A549 (cell line): ENCODE measurements around the gene KAT6B. TPM values are rescaled to one million over a fixed set of nuclear protein-coding genes. Genes with fewer than 3 reads are reported as not detected.

ENCODE experiments used
- ATAC-seq, 2 experiments: fragments of 200-7000 bp in 1 of 2; fragments of >200 bp in 1 of 2; cut with Nextera tagmentation in 1 of 2; cut with Tn5 transposase in 1 of 2; 3 replicates each; pipeline versions ENCODE4 v1.8.0 to v1.9.1; 2018 to 2020; ENCODE audit warnings: mild to moderate bottlenecking in 1 of 2, moderate library complexity in 1 of 2
- CTCF ChIA-PET: fragments of 300-600 bp; sonication (Branson Sonifier 250); formaldehyde crosslinking; extraction: SDS; loops from one replicate; lab custom pipeline; 2021; ENCODE audit warnings: antibody characterized with exemption, inconsistent platforms; lab: Yijun Ruan, JAX
- POLR2A ChIA-PET: fragments of 350-600 bp; formaldehyde crosslinking; extraction: SDS; loops from one replicate; lab custom pipeline; 2021; ENCODE audit warnings: antibody characterized with exemption, inconsistent platforms; lab: Yijun Ruan, JAX
- DNase-seq, 2 experiments: peaks; one replicate each; pipeline versions ENCODE4 v3.0.0 to v3.0.0-alpha.2; 2011 to 2016; ENCODE audit warnings: low read depth in 1 of 2, low spot score in 1 of 2
- FAIRE-seq: peaks from 2 replicates; lab custom pipeline; 2011; peaks lifted over from hg19 to GRCh38; lab: Jason Lieb, UNC
- H3K27ac ChIP-seq, 2 experiments: fragments of >200 bp; sonication (Bioruptor Twin); formaldehyde crosslinking; 3 replicates each; pipeline ENCODE4 v1.5.1; 2016 to 2017
- H3K4me1 ChIP-seq: fragments of >200 bp; sonication (Bioruptor Twin); formaldehyde crosslinking; 3 replicates; pipeline ENCODE4 v1.6.1; 2016
- H3K4me2 ChIP-seq: fragments of >200 bp; sonication (Bioruptor Twin); formaldehyde crosslinking; 3 replicates; pipeline ENCODE4 v1.6.1; 2016
- H3K4me3 ChIP-seq: fragments of >200 bp; sonication (Bioruptor Twin); formaldehyde crosslinking; 3 replicates; pipeline ENCODE4 v1.5.1; 2016
- H3K9me3 ChIP-seq: fragments of >200 bp; sonication (Bioruptor Twin); formaldehyde crosslinking; 3 replicates; pipeline ENCODE4 v1.6.1; 2016
- CBX8 ChIP-seq: fragments of 200-600 bp; sonication (generic); IDR thresholded peaks from 2 replicates; pipeline ENCODE4 v1.6.1; 2016
- CEBPB ChIP-seq, 2 experiments: fragments of >200 bp in 1 of 2; sonication (Bioruptor Twin) in 1 of 2; formaldehyde crosslinking in 1 of 2; IDR thresholded peaks; 2 replicates each; pipeline ENCODE4 v1.6.1; 2012 to 2016
- CHD2 ChIP-seq: fragments of 150-350 bp; IDR thresholded peaks from 2 replicates; pipeline ENCODE4 v1.6.1; 2014; ENCODE audit warnings: low read length; ENCODE audit not compliant: partially characterized antibody
- ESRRA ChIP-seq: fragments of 150-350 bp; IDR thresholded peaks from 2 replicates; pipeline ENCODE4 v1.6.1; 2014; ENCODE audit warnings: mild to moderate bottlenecking, low read length, borderline replicate concordance
- FOSB ChIP-seq: fragments of 250-450 bp; sonication (Bioruptor Pico); IDR thresholded peaks from 2 replicates; pipeline ENCODE4 v1.5.0; 2020; ENCODE audit warnings: mild to moderate bottlenecking, moderate library complexity
- FOXS1 ChIP-seq: fragments of 250-450 bp; sonication (Bioruptor Pico); IDR thresholded peaks from 2 replicates; pipeline ENCODE4 v1.5.0; 2020; ENCODE audit warnings: mild to moderate bottlenecking, moderate library complexity
- HOXB13 ChIP-seq: fragments of 250-450 bp; sonication (Bioruptor Pico); IDR thresholded peaks from 2 replicates; pipeline ENCODE4 v1.5.0; 2020; ENCODE audit warnings: low read depth, mild to moderate bottlenecking, moderate library complexity
- JUN ChIP-seq, 2 experiments: fragments of >200 bp; sonication (Bioruptor Twin); formaldehyde crosslinking; IDR thresholded peaks; 2 replicates in 1 of 2; 3 replicates in 1 of 2; pipeline ENCODE4 v1.6.1; 2016 to 2017
- NFE2L2 ChIP-seq: fragments of 150-350 bp; conservative IDR thresholded peaks from 2 replicates; pipeline ENCODE4 v1.6.1; 2014; ENCODE audit warnings: low read length
- NPAS2 ChIP-seq: fragments of 250-450 bp; sonication (Bioruptor Pico); IDR thresholded peaks from 2 replicates; pipeline ENCODE4 v1.8.0; 2022; ENCODE audit warnings: mild to moderate bottlenecking, moderate library complexity, borderline replicate concordance
- NR3C1 ChIP-seq: fragments of >200 bp; sonication (Bioruptor Twin); formaldehyde crosslinking; IDR thresholded peaks from 3 replicates; pipeline ENCODE4 v1.6.1; 2017
- POLR2AphosphoS2 ChIP-seq: conservative IDR thresholded peaks from 2 replicates; pipeline ENCODE4 v1.6.1; 2012; ENCODE audit warnings: low read length, improper control_type of control experiment, inconsistent platforms
- RAD21 ChIP-seq, 2 experiments: fragments of >200 bp in 1 of 2; sonication (Bioruptor Twin) in 1 of 2; formaldehyde crosslinking in 1 of 2; IDR thresholded peaks in 1 of 2; conservative IDR thresholded peaks in 1 of 2; 2 replicates in 1 of 2; 3 replicates in 1 of 2; pipeline ENCODE4 v1.6.1; 2012 to 2018; ENCODE audit warnings: inconsistent platforms in 1 of 2
- RFX5 ChIP-seq: fragments of 450-650 bp; IDR thresholded peaks from 2 replicates; pipeline ENCODE4 v1.7.1; 2014; ENCODE audit warnings: antibody characterized with exemption, mild to moderate bottlenecking, moderate library complexity
- ZC3H11A ChIP-seq: fragments of 450-650 bp; IDR thresholded peaks from 2 replicates; pipeline ENCODE4 v1.6.1; 2014; ENCODE audit warnings: antibody characterized with exemption, mild to moderate bottlenecking
- ZNF302 ChIP-seq: fragments of 250-450 bp; sonication (Bioruptor Pico); IDR thresholded peaks from 2 replicates; pipeline ENCODE4 v1.9.0; 2021; ENCODE audit warnings: inconsistent platforms, mild to moderate bottlenecking, moderate library complexity
- WGBS: methylation state at CpG from one replicate; pipeline ENCODE4 v1.1.6; 2017; ENCODE audit errors: missing lambda C conversion rate; 5-methylcytosine and 5-hydroxymethylcytosine counted together
- polyA plus RNA-seq, 4 experiments: library from polyadenylated mRNA; depleted of rRNA in 3 of 4; stranded (reverse); fragments of >200 nt; fragmentation: RNase III in 1 of 4; extraction: RNeasy Plus Mini Kit Qiagen cat#74134 plus additional on column Dnase treatment in 1 of 4; gene quantifications; 2 replicates in 3 of 4; 3 replicates in 1 of 4; pipeline ENCODE4 v1.2.3, GENCODE V29; 2011 to 2017
- TF ChIP-seq, protein P1 (sequence below): IDR thresholded peaks from 2 replicates; pipeline ENCODE4 v1.6.1; 2012; ENCODE audit warnings: low read depth, borderline replicate concordance
- TF ChIP-seq, protein P2 (sequence below): fragments of >200 bp; sonication (Bioruptor Twin); formaldehyde crosslinking; IDR thresholded peaks from 2 replicates; pipeline ENCODE4 v1.6.1; 2016
- TF ChIP-seq, protein P3 (sequence below): IDR thresholded peaks from 2 replicates; pipeline ENCODE4 v1.6.1; 2012
- TF ChIP-seq, protein P4 (sequence below): fragments of 200-600 bp; sonication (generic); IDR thresholded peaks from 2 replicates; pipeline ENCODE4 v1.6.1; 2016; ENCODE audit warnings: antibody characterized with exemption, mild to moderate bottlenecking, moderate library complexity
- TF ChIP-seq, protein P5 (sequence below): fragments of >200 bp; sonication (Bioruptor Twin); formaldehyde crosslinking; IDR thresholded peaks from 3 replicates; pipeline ENCODE4 v1.5.1; 2016

The KAT6B gene
- polyA plus RNA-seq, 2 of the 4 experiments (the other 2 are of a cell fraction), result 5.6 to 5.7 TPM

DNA sequence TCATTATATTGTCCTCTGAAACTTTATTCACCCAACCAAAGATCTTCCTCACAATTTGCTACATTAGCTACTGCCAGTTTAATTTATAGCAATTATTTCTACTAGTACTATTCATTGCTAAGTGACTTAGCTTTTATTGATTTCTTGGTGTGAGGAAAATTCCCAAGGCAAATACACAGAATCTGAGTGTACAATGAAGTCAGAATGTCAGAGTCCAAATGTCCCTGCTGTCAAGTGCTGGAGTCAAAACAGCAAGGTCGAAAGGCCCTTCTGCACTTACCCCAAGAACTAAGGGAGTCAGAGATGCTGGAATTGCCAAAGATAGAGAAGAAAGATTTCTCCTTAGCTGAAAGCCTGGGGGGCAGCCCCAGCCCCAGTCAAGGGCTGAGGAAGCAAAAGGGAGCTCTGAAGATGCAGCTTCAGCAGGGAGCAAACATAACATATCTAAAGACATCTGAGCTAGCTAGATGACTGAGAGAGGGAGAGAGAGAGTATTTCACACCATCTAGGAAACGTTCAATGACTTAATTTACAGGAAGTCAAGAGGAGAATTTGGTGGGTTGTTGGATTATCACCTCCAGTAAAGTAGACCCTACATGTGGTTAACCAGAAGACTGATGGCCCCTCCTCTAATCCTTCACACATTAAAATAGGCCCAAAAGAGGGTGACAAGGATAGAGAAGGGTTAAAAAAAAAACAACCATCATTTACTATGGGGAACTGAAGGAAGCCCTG, 248.5 kb downstream of the KAT6B start:
- ATAC-seq (no peak; a peak in 1 of 6 replicates), DNase-seq (no peak), FAIRE-seq (no peak)
- ChIA-PET POLR2A (no interaction called here), CTCF (interaction anchor here (0.6 to 1.1 kb wide), 4 partner anchors 23 to 1189 kb away, joined by 3 read pairs; partner anchors contain the start of gene COMTD1)
- Histone ChIP-seq H3K27ac (no peak overlapping the region), H3K4me2 (no peak overlapping the region), H3K9me3 (no peaks in the 10 kb centered on the region), H3K4me3 (no peak overlapping the region), H3K4me1 (no peaks in the 10 kb centered on the region)
- TF ChIP-seq NFE2L2 (no peak), FOXS1 (CRISPR knock-in tag) (no peak)
- WGBS, result 34% methylated on average over 2 of the region's 2 CpGs

DNA sequence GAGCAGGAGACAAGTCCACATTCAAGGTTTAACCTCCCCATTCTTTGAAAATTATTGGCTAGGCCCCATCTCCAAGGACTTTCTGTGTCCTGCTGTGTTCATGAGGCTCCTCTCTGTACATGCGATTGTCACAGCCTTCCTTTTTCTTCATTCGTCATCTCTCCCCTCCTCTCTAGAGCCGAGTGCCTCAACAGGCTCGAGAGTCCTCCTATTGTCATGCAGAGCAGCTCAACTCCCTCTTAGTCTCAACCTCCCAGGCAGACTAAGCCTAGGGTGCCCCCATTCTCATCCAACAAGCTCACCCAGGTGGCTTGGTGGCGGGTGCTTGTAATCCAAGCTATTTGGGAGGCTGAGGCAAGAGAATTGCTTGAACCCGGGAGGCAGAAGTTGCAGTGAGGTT, 249.9 kb downstream of the KAT6B start:
- Histone ChIP-seq H3K4me2 (no peak overlapping the region), H3K27ac (no peak overlapping the region), H3K4me1 (no peaks in the 10 kb centered on the region), H3K9me3 (no peaks in the 10 kb centered on the region), H3K4me3 (no peak overlapping the region)
- ATAC-seq, result no peak
- TF ChIP-seq CBX8 (no peak), JUN (IDR thresholded peaks at IDR 0.05) (no peak), NPAS2 (no peak), CHD2 (no peak), POLR2AphosphoS2 (no peak), NFE2L2 (no peak), ESRRA (no peak), NR3C1 (no peak), HOXB13 (CRISPR knock-in tag) (no peak), CEBPB (IDR thresholded peaks at IDR 0.05) (no peak), RFX5 (no peak), RAD21 (conservative IDR thresholded peaks at IDR 0.05 in 1 of 2, IDR thresholded peaks at IDR 0.05 in 1 of 2) (no peak), ZC3H11A (no peak), FOSB (CRISPR knock-in tag) (no peak), ZNF302 (CRISPR knock-in tag) (no peak)
- TF ChIP-seq, protein P1, sequence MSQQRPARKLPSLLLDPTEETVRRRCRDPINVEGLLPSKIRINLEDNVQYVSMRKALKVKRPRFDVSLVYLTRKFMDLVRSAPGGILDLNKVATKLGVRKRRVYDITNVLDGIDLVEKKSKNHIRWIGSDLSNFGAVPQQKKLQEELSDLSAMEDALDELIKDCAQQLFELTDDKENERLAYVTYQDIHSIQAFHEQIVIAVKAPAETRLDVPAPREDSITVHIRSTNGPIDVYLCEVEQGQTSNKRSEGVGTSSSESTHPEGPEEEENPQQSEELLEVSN, result no peak
- TF ChIP-seq, protein P2, sequence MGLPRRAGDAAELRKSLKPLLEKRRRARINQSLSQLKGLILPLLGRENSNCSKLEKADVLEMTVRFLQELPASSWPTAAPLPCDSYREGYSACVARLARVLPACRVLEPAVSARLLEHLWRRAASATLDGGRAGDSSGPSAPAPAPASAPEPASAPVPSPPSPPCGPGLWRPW, result no peak
- TF ChIP-seq, protein P3, sequence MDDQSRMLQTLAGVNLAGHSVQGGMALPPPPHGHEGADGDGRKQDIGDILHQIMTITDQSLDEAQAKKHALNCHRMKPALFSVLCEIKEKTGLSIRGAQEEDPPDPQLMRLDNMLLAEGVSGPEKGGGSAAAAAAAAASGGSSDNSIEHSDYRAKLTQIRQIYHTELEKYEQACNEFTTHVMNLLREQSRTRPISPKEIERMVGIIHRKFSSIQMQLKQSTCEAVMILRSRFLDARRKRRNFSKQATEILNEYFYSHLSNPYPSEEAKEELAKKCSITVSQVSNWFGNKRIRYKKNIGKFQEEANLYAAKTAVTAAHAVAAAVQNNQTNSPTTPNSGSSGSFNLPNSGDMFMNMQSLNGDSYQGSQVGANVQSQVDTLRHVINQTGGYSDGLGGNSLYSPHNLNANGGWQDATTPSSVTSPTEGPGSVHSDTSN, result no peak
- TF ChIP-seq, protein P4, sequence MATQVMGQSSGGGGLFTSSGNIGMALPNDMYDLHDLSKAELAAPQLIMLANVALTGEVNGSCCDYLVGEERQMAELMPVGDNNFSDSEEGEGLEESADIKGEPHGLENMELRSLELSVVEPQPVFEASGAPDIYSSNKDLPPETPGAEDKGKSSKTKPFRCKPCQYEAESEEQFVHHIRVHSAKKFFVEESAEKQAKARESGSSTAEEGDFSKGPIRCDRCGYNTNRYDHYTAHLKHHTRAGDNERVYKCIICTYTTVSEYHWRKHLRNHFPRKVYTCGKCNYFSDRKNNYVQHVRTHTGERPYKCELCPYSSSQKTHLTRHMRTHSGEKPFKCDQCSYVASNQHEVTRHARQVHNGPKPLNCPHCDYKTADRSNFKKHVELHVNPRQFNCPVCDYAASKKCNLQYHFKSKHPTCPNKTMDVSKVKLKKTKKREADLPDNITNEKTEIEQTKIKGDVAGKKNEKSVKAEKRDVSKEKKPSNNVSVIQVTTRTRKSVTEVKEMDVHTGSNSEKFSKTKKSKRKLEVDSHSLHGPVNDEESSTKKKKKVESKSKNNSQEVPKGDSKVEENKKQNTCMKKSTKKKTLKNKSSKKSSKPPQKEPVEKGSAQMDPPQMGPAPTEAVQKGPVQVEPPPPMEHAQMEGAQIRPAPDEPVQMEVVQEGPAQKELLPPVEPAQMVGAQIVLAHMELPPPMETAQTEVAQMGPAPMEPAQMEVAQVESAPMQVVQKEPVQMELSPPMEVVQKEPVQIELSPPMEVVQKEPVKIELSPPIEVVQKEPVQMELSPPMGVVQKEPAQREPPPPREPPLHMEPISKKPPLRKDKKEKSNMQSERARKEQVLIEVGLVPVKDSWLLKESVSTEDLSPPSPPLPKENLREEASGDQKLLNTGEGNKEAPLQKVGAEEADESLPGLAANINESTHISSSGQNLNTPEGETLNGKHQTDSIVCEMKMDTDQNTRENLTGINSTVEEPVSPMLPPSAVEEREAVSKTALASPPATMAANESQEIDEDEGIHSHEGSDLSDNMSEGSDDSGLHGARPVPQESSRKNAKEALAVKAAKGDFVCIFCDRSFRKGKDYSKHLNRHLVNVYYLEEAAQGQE, result no peak
- TF ChIP-seq, protein P5, sequence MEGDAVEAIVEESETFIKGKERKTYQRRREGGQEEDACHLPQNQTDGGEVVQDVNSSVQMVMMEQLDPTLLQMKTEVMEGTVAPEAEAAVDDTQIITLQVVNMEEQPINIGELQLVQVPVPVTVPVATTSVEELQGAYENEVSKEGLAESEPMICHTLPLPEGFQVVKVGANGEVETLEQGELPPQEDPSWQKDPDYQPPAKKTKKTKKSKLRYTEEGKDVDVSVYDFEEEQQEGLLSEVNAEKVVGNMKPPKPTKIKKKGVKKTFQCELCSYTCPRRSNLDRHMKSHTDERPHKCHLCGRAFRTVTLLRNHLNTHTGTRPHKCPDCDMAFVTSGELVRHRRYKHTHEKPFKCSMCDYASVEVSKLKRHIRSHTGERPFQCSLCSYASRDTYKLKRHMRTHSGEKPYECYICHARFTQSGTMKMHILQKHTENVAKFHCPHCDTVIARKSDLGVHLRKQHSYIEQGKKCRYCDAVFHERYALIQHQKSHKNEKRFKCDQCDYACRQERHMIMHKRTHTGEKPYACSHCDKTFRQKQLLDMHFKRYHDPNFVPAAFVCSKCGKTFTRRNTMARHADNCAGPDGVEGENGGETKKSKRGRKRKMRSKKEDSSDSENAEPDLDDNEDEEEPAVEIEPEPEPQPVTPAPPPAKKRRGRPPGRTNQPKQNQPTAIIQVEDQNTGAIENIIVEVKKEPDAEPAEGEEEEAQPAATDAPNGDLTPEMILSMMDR, result no peak
- no peak for DNase-seq
- no peak for FAIRE-seq
- ChIA-PET CTCF (interaction anchor here (0.8 to 1.3 kb wide), 3 partner anchors 10 to 27 kb away, joined by 3 read pairs; no protein-coding TSS in a partner anchor), POLR2A (no interaction called here)
- 69% methylated on average over 6 of the region's 6 CpGs for WGBS
